Measurements from ENCODE around the gene SEC63.

DNA sequence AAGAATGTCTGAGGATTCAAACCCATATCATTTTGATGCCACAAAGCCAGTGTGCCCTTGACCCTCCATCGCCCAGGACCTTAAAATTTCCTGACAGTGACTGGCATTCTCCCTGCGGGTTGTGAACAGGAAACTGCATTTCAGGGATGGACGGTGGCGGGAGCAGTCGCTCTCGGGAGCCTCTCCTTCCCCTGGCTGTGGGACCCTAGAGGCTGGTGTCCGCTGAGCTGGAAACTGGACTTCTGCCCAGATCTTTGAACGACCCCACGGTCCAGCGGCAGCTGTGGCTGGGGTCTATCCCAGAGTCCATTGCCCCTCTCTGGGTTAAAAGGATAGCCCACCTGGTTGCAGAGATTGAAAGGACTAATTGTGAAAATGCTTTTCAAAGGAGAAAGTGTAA, 1.4 kb upstream of the SEC63 start:
- TF ChIP-seq POLR2AphosphoS5 (IDR thresholded peaks at IDR 0.05; ENCODE audit: low read depth, low read length) (no peak), TAF1 (IDR thresholded peaks at IDR 0.05; ENCODE audit: borderline replicate concordance, insufficient read depth, low read length) (no peak), SIN3A (IDR thresholded peaks at IDR 0.05; ENCODE audit: borderline replicate concordance, insufficient read depth, low read length) (no peak), REST (IDR thresholded peaks at IDR 0.05; ENCODE audit: insufficient read depth in 1 of 2, low read depth in 2 of 2, low read length in 2 of 2) (no peak), FOXP2 (optimal IDR thresholded peaks at IDR 0.05; ENCODE audit: borderline replicate concordance, extremely low read depth, extremely low read length, insufficient read depth) (no peak)
